Activated CD4-positive, alpha-beta T cell treated with anti-CD3 and anti-CD28 coated beads for 1 hour (primary cell): ENCODE data around the gene PIEZO1.
"Not testable (repeated sequence)": the region's sequence is repeated elsewhere in the genome, so short reads cannot be mapped to it uniquely, and the experiment has no call there.

Experiments
- DNase-seq: peaks from one replicate; pipeline ENCODE4 v3.0.0-alpha.2; 2020

PIEZO1 gene

GRCh38 chr16:88803264-88803987 is 18.4 kb upstream of the PIEZO1 start, which contains the start of gene CDT1:
Gene CDT1, plus strand, starts transcription at chr16:88803789. Its CDS starts 43 bp downstream, at chr16:88803832.
- peak; percentile 82 for DNase-seq

GRCh38 chr16:88800277-88800592 is 15.2 kb upstream of the PIEZO1 start:
- DNase-seq: no peak

GRCh38 chr16:88799569-88800276 is 14.7 kb upstream of the PIEZO1 start:
- DNase-seq: no peak

- no peak for DNase-seq
Measured at GRCh38 chr16:88798772-88799455, 13.9 kb upstream of the PIEZO1 start.

- DNase-seq: no peak
Measured at GRCh38 chr16:88798073-88798472, 13.1 kb upstream of the PIEZO1 start.

GRCh38 chr16:88796278-88796677 is 11.3 kb upstream of the PIEZO1 start:
- DNase-seq: no peak

GRCh38 chr16:88793251-88793954 is 8.4 kb upstream of the PIEZO1 start:
- DNase-seq: no peak

GRCh38 chr16:88792668-88793250 is 7.7 kb upstream of the PIEZO1 start:
- no peak for DNase-seq

GRCh38 chr16:88792078-88792550 is 7.1 kb upstream of the PIEZO1 start:
- no peak for DNase-seq

GRCh38 chr16:88790312-88791211 is 5.5 kb upstream of the PIEZO1 start:
- DNase-seq: peak; percentile 39

- DNase-seq: no peak
Measured at GRCh38 chr16:88789594-88789993, 4.6 kb upstream of the PIEZO1 start.

- DNase-seq: not testable (repeated sequence)
Measured at GRCh38 chr16:88788749-88789148, 3.7 kb upstream of the PIEZO1 start.

GRCh38 chr16:88787579-88788314 is 2.7 kb upstream of the PIEZO1 start:
- no peak for DNase-seq

- no peak for DNase-seq
Measured at GRCh38 chr16:88784856-88785105, 239 bp downstream of the PIEZO1 start.

- no peak for DNase-seq
Measured at GRCh38 chr16:88784074-88784855, 755 bp downstream of the PIEZO1 start.

- no peak for DNase-seq
Measured at GRCh38 chr16:88783391-88784073, 1.5 kb downstream of the PIEZO1 start.

- peak; percentile 53 for DNase-seq
Measured at GRCh38 chr16:88782454-88783390, 2.3 kb downstream of the PIEZO1 start.
